Activated CD4-positive, alpha-beta T cell treated with anti-CD3 and anti-CD28 coated beads, Interleukin-2, amount 10 ng/mL, durations not matched to agents 7 days and 5 days (primary cell): ENCODE results near the gene MT1X. TPM values are rescaled to one million over a fixed set of nuclear protein-coding genes. Genes with fewer than 3 reads are reported as not detected.
"Not testable (repeated sequence)": the region's sequence is repeated elsewhere in the genome, so short reads cannot be mapped to it uniquely, and the experiment has no call there.

Source experiments
- CTCF ChIA-PET: fragments of 350-600 bp; sonication (Branson Sonifier 250); formaldehyde crosslinking; loops from one replicate; lab custom pipeline; 2021; ENCODE audit warnings: antibody characterized with exemption; lab: Charles Lee
- POLR2A ChIA-PET: fragments of 350-600 bp; sonication (Branson Sonifier 250); formaldehyde crosslinking; loops from one replicate; lab custom pipeline; 2021; ENCODE audit warnings: antibody characterized with exemption; lab: Charles Lee
- DNase-seq: peaks from one replicate; pipeline ENCODE4 v3.0.0-alpha.2; 2020
- H3K27ac Mint-ChIP-seq: one replicate; pipeline ENCODE4 v1.8.0; 2021; ENCODE audit warnings: mild to moderate bottlenecking, moderate library complexity, mixed read lengths
- H3K27me3 Mint-ChIP-seq: one replicate; pipeline ENCODE4 v1.8.0; 2021; ENCODE audit warnings: mixed read lengths
- H3K36me3 Mint-ChIP-seq: one replicate; pipeline ENCODE4 v1.8.0; 2021; ENCODE audit warnings: low read depth, mixed read lengths
- H3K4me1 Mint-ChIP-seq: one replicate; pipeline ENCODE4 v1.8.0; 2021; ENCODE audit warnings: mixed read lengths
- H3K4me3 Mint-ChIP-seq: one replicate; pipeline ENCODE4 v1.8.0; 2021; ENCODE audit warnings: mild to moderate bottlenecking, moderate library complexity, mixed read lengths
- H3K9me3 Mint-ChIP-seq: one replicate; pipeline ENCODE4 v1.8.0; 2021; ENCODE audit warnings: mixed read lengths
- total RNA-seq, 2 experiments: library from RNA; stranded (reverse); gene quantifications; one replicate each; pipeline ENCODE4 v1.2.3, GENCODE V29; 2021

The MT1X gene
- total RNA-seq, 2 experiments from 2014 or later = 57.6 to 59.1 TPM

DNA sequence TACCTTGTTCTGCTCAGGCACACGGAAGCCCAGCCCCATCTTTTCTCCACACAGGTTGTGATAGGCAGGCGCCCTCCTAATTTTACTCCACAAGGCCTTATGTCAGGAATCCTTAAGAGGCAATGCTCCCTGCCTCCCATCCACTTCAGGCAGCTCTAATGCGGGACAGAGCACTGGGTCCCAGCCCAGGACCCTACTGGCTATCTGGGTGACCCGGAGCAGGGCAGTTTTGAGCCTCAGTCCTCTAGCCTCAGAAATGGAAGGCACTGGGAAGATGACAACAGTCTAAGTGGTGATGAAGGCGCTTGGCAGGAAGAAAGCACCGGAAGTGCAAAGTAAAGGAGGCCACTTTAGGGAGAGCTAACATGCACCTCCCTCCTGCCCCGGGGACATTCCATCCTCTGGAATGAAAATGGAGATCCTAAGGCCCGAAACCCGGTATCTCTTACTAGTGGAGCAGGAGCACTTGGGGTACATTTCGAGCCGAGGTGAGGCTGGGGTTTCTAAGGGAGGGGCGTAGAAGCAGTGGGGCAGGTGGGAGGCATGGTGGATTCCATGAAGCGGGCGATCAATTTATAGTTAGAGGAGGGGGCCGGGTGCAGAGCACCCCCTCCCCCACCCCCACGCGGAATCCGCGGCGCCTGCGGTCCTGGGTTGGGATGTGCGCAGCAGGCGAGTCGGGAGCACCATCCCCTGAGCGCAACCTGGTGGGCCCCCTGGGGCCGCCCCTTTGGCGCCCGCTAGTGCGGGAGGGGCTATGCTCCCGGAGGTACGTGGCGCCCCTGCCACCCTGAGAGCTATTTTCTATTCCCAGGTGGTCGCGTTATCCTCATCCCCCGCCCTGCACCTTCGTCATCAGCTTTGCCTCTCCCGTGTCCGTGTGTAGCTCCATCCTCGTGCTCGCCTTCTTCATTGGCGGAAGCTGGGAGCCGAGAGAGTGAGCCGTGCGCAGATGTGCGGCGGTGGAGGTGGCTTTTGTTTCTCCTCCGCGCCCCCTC is 19.6 kb upstream of the MT1X start:
- H3K36me3 Mint-ChIP-seq = no peaks in the 10 kb centered on the region
- H3K9me3 Mint-ChIP-seq = no peaks in the 10 kb centered on the region
- ChIA-PET POLR2A (no interaction called here), CTCF (interaction anchor here (0.7 to 1.8 kb wide), 6 partner anchors 9 to 86 kb away, joined by 3 to 4 read pairs (median 3); no protein-coding TSS in a partner anchor)
- H3K4me1 Mint-ChIP-seq = peaks cover 43% of the 10 kb centered on the region
- H3K27me3 Mint-ChIP-seq = peaks cover 40% of the 10 kb centered on the region
- H3K27ac Mint-ChIP-seq = peak overlapping the region; percentile 81
- DNase-seq = peak; percentile 43
- H3K4me3 Mint-ChIP-seq = peak overlapping the region; percentile 74

DNA sequence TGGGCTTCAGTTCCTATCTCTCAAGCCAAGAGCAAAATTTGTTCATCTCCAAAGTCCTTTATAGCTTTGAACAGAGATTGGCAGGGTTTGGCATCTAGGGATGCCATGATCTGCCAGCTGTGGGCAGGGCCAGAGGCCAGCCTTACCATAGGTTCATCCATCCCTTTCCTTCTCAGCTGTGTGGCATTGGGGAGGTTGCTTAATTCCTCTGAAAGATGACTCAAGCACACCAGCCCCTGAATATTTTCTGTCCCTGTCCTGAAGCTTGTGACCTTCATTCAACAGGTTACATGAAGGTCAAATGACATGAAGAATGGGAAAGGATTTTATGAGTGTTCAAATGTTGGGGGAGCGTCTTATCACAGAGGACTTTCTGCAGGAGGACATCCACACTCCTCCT is 17.8 kb upstream of the MT1X start:
- DNase-seq = no peak
- POLR2A ChIA-PET = interaction anchor here (0.6 kb wide), 1 partner anchor 34 kb away, joined by 5 read pairs; no protein-coding TSS in a partner anchor
- Mint-ChIP-seq H3K27me3 (peaks cover 56% of the 10 kb centered on the region), H3K4me1 (peaks cover 46% of the 10 kb centered on the region), H3K9me3 (no peaks in the 10 kb centered on the region), H3K36me3 (peaks cover 2% of the 10 kb centered on the region), H3K4me3 (no peak overlapping the region), H3K27ac (no peak overlapping the region)
- CTCF ChIA-PET = interaction anchor here (1.0 to 1.2 kb wide), 3 partner anchors 11 to 143 kb away, joined by 3 to 4 read pairs (median 3); no protein-coding TSS in a partner anchor

DNA sequence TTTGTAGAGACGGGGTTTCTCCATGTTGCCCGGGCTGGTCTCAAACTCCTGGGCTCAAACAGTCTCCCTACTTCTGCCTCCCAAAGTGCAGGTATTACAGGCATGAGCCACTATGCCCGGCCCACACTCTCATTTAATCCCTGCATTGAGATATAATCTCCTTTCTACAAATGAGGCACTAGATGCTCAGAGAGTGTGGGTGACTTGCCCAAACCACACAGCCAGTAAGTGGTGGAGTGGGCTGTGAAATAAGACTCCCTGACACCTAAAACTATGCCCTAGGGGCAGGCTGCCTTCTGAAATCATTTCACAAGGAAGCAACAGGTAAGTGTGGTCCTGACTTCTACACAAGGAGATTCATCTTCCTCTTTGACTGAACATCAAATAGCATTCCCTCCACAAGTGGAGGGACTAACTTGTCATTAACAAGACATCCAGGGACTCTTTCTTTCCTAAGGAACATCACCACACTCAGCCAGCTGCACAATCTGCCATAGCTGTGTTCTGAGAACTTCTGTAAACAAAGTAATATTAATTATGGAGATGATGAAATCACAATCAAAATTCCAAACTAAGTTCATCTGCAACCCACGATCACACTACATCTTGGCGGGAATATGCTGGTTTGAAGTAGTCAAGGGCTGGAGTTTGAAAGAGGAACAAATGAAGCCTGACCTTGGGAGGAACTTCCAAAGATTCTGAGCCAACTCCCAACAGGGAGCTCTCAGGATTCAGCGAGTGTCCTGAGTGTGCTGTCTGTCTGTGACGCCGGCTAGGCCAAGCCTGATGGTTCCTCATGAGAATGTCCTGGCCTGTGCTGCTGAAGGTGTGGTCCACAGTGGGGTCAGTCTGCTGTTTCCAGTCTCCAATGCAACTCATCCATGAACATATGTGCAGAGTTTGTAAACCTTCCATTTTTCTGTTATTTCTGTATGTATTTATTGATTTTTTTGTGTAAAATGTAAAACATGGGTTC is 16.7 kb upstream of the MT1X start:
- DNase-seq, H3K36me3 Mint-ChIP-seq, H3K4me3 Mint-ChIP-seq, H3K9me3 Mint-ChIP-seq, POLR2A ChIA-PET, H3K27ac Mint-ChIP-seq: not testable (repeated sequence)
- peaks cover 51% of the 10 kb centered on the region for H3K4me1 Mint-ChIP-seq
- peaks cover 63% of the 10 kb centered on the region for H3K27me3 Mint-ChIP-seq
- CTCF ChIA-PET = interaction anchor here (0.5 kb wide), 1 partner anchor 148 kb away, joined by 3 read pairs; no protein-coding TSS in a partner anchor

DNA sequence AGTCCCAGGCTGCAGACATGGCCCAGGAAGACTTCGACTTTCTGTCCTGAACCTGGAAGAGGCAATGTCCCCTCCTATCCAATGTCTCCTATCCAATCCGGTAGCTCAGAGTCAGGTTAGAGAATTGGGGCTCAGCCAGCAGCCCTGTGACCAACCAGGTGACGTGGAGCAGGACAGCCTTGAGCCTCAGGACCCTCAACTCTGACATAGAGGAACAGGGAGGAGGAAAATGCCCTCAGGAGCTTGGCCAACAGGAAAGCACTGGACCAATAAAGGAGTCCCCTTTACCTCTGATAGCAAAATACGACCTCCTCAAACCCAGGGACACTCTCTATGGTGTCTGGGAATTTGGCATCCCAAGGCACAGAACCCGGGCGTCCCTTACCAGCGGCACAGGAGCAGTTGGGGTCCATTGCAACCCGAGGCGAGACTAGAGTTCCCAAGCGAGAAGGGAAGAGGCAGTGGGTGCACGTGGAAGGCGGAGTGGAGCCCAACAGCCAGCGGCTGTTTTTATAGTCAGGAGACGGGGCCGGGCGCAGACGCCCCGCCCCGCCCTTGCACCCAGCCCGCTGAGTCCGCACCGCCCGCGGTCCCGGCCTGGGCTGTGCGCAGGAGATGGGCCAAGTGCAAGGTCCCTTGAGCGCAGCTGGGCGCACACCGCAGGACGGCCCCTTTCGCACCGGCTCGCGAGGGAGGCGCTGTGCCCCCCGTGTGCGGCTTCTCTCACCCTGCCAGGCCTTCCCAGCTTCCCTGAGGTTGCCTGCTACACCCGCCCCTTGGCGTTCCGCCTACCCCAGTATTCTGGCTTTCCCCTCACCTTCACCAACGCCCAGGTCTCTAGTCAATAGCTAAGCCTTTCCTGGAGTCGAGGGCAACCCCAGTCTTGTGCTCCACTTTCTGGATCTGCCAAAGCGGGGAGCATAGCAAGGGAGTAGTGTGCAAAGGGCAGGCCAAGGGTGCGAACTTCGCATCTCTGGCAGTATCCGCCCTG is 14.4 kb upstream of the MT1X start, which contains the start of gene MT1G:
TSS of gene MT1G (minus strand) at position 485 of the 991 bp plus-strand sequence. CDS start at position 413, 72 bp downstream.
- Mint-ChIP-seq H3K4me1 (peaks cover 42% of the 10 kb centered on the region), H3K4me3 (peak within 1 kb of the TSS; percentile 46), H3K9me3 (no peaks in the 10 kb centered on the region), H3K27ac (no peak within 1 kb of the TSS), H3K36me3 (peaks cover 2% of the 10 kb centered on the region), H3K27me3 (peaks cover 82% of the 10 kb centered on the region)
- POLR2A ChIA-PET = interaction anchor here (1.3 kb wide), 1 partner anchor 13 kb away, joined by 3 read pairs; no protein-coding TSS in a partner anchor
- DNase-seq = peak; percentile 55
- CTCF ChIA-PET = interaction anchor here (0.8 to 1.5 kb wide), 6 partner anchors 8 to 91 kb away, joined by 3 to 4 read pairs (median 3); no protein-coding TSS in a partner anchor

DNA sequence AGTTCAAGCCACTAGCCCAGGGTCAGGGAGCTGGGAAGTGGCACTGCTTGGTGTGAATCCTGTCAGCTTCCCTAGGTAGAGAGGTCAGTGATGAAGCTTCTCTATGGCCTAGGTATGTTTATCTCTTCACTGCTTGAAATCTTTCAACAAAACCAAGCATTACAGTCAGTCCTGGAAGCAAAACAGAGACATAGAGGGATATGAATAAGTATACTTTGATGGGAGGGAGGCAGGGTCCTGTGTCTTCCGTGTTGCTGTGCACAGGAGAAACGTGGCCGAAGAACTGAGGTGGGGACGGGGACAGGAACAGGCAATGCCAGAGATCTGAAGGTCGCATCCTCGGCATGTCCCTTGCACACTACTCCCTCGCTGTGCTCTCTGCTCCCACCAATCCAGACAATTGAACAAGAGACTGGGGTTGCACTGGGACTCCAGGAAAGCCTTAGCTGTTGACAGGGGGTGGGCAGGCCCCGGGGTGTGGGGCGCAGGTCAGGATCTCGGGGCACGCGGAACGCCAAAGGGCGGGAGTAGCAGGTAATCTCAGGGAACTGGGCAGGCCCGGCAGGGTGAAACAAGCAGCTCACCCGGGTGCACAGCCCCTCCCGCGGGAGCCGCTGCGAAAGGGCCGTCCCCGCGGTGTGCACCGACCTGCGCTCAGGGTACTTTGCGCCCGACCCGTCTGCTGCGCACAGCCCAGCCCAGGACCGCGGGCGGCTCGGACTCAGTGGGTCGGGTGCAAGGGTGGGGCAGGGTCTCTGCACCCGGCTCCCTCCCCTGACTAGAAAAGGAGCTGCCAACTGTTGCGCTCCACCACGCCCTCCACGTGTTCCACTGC is 13.0 kb upstream of the MT1X start, which contains the start of gene MT1H:
TSS of gene MT1H (plus strand) at position 810 of the 835 bp plus-strand sequence. CDS start 71 bp downstream, outside the sequence.
- no peak within 1 kb of the TSS for H3K4me3 Mint-ChIP-seq
- ChIA-PET CTCF (interaction anchor here (0.6 to 1.6 kb wide), 5 partner anchors 8 to 430 kb away, joined by 3 to 5 read pairs (median 3); partner anchors contain the start of gene MT1X), POLR2A (interaction anchor here (1.3 kb wide), 1 partner anchor 11 kb away, joined by 3 read pairs; no protein-coding TSS in a partner anchor)
- peaks cover 2% of the 10 kb centered on the region for H3K36me3 Mint-ChIP-seq
- H3K4me1 Mint-ChIP-seq = peaks cover 35% of the 10 kb centered on the region
- H3K27me3 Mint-ChIP-seq = peaks cover 83% of the 10 kb centered on the region
- no peaks in the 10 kb centered on the region for H3K9me3 Mint-ChIP-seq
- peak; percentile 17 for DNase-seq
- no peak within 1 kb of the TSS for H3K27ac Mint-ChIP-seq

DNA sequence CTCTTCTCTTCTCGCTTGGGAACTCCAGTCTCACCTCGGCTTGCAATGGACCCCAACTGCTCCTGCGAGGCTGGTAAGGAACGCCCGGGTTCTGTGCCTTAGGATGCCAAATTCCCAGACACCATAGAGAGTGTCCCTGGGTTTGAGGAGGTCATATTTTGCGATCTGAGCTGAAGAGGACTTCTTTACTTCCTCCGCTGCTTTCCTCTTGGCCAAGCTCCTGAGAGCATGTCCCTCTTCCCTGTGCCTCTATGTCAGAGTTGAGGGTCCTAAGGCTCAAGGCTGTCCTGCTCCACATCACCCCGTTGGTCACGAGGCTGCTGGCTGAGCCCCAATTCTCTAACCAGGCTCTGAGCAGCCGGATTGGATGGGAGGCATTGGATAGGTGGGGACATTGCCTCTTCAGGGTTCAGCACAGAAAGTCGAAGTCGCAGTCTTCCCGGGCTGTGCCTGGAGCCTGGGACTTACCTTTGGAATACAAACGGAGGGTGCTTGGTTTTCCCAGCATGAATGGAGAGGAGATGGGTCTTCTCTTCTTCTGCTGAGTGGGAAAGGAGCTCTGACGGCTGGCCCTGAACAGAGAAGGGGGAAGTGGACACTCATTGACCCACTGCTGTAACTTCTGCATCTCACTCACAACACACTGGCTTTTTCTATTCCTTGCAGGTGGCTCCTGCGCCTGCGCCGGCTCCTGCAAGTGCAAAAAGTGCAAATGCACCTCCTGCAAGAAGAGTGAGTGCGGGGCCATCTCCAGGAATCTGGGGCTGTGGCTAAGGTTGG is 12.2 kb upstream of the MT1X start:
- POLR2A ChIA-PET = no interaction called here
- Mint-ChIP-seq H3K4me1 (peaks cover 42% of the 10 kb centered on the region), H3K27me3 (peaks cover 82% of the 10 kb centered on the region)

DNA sequence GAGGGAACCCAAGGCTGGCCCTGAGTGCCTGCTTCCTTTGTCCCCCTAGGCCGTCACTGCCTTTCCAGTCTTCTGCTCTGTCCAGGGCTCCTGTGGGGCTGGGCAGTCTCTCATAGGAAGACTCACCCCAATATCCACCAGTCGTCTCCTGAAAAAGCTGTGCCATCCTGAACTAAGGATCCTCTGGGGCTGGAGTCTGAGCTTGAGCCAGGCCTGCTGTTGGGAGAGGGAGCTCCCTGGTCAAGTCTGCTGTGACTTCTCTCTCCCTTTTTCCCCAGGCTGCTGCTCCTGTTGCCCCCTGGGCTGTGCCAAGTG is 11.7 kb upstream of the MT1X start:
- H3K9me3 Mint-ChIP-seq = no peaks in the 10 kb centered on the region
- peaks cover 47% of the 10 kb centered on the region for H3K4me1 Mint-ChIP-seq
- peaks cover 82% of the 10 kb centered on the region for H3K27me3 Mint-ChIP-seq
- no peak overlapping the region for H3K4me3 Mint-ChIP-seq
- no peak overlapping the region for H3K27ac Mint-ChIP-seq
- peaks cover 2% of the 10 kb centered on the region for H3K36me3 Mint-ChIP-seq
- POLR2A ChIA-PET = no interaction called here
- no peak for DNase-seq
- CTCF ChIA-PET = interaction anchor here (1.0 to 1.6 kb wide), 3 partner anchors 12 to 38 kb away, joined by 4 to 5 read pairs (median 4); partner anchors contain the start of gene MT1X

More for the DNA sequence above, 12.2 kb upstream of the MT1X start:
- Mint-ChIP-seq H3K36me3 (peaks cover 2% of the 10 kb centered on the region), H3K9me3 (no peaks in the 10 kb centered on the region), H3K4me3 (no peak overlapping the region), H3K27ac (no peak overlapping the region)
- no peak for DNase-seq
- CTCF ChIA-PET = interaction anchor here (0.6 to 1.6 kb wide), 4 partner anchors 8 to 429 kb away, joined by 3 to 5 read pairs (median 4); partner anchors contain the start of gene MT1X

DNA sequence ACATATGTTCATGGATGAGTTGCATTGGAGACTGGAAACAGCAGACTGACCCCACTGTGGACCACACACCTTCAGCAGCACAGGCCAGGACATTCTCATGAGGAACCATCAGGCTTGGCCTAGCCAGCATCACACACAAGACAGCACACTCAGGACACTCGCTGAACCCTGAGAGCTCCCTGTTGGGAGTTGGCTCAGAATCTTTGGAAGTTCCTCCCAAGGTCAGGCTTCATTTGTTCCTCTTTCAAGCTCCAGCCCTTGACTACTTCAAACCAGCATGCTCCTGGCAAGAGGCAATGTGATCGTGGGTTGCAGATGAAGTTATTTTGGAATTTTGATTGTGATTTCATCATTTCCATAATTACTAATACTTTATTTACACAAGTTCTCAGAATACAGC is 10.6 kb upstream of the MT1X start:
- H3K27me3 Mint-ChIP-seq = peaks cover 76% of the 10 kb centered on the region
- H3K27ac Mint-ChIP-seq, POLR2A ChIA-PET, H3K9me3 Mint-ChIP-seq, DNase-seq, H3K4me3 Mint-ChIP-seq, H3K36me3 Mint-ChIP-seq: not testable (repeated sequence)
- peaks cover 51% of the 10 kb centered on the region for H3K4me1 Mint-ChIP-seq
- CTCF ChIA-PET = interaction anchor here (0.8 to 1.5 kb wide), 2 partner anchors 11 to 30 kb away, joined by 3 to 4 read pairs; partner anchors contain the start of gene MT1X

DNA sequence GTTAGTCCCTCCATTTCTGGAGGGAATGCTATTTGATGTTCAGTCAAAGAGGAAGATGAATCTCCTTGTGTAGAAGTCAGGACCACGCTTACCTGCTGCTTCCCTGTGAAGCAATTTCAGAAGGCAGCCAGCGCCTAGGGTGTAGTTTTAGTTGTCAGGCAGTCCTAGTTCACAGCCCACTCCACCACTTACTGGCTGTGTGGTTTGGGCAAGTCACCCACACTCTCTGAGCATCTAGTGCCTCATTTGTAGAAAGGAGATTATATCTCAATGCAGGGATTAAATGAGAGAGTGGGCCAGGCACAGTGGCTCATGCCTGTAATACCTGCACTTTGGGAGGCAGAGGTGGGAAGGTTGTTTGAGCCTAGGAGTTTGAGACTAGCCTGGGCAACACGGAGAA is 10.1 kb upstream of the MT1X start:
- Mint-ChIP-seq H3K27me3 (peaks cover 74% of the 10 kb centered on the region), H3K4me1 (peaks cover 49% of the 10 kb centered on the region)
- POLR2A ChIA-PET, H3K9me3 Mint-ChIP-seq, H3K4me3 Mint-ChIP-seq, H3K36me3 Mint-ChIP-seq, H3K27ac Mint-ChIP-seq, DNase-seq: not testable (repeated sequence)
- CTCF ChIA-PET = interaction anchor here (0.8 to 1.5 kb wide), 2 partner anchors 10 to 30 kb away, joined by 3 to 4 read pairs; partner anchors contain the start of gene MT1X
